Left kidney (tissue), 8 donors: ENCODE measurements around the gene G6PC3. TPM values are rescaled to one million over a fixed set of nuclear protein-coding genes. Genes with fewer than 3 reads are reported as not detected.
A peak's percentile ranks its signal among the peaks of the same experiment; 100 is the strongest.
"Not testable (repeated sequence)": the region's sequence is repeated elsewhere in the genome, so short reads cannot be mapped to it uniquely, and the experiment has no call there.

Experiments used
- DNase-seq: peaks from one replicate; pipeline ENCODE4 v3.0.0-alpha.2; 2013
- long read RNA-seq, 8 donors: transcript quantifications; one replicate each; lab custom pipeline, GENCODE V29; 2026
- polyA plus RNA-seq: library from polyadenylated mRNA; unstranded; fragments of 120-200 nt; gene quantifications from one replicate; pipeline ENCODE4 v1.2.1, GENCODE V29; 2013; ENCODE audit not compliant: insufficient read length

Gene G6PC3
- 69.6 TPM for polyA plus RNA-seq
- long read RNA-seq, donor 1, transcript G6PC3-202 (6 exons, 1,572 nt): minor isoform, 5 of 72 reads
- long read RNA-seq, donor 1, transcript G6PC3-201 (6 exons, 1,533 nt): major isoform, 49 of 72 reads
- long read RNA-seq, donor 1, partial matches to known transcripts: 14 of 72 reads
- long read RNA-seq, donor 1, other reads (novel, unspliced or antisense): 0 of 72 reads
- long read RNA-seq, donor 2, transcript G6PC3-201 (6 exons, 1,533 nt): major isoform, 32 of 65 reads
- long read RNA-seq, donor 2, transcript G6PC3-203 (1 exons, 3,027 nt): minor isoform, 6 of 65 reads
- long read RNA-seq, donor 2, partial matches to known transcripts: 22 of 65 reads
- long read RNA-seq, donor 2, other reads (novel, unspliced or antisense): 0 of 65 reads
- long read RNA-seq, donor 3, transcript G6PC3-201 (6 exons, 1,533 nt): major isoform, 26 of 32 reads
- long read RNA-seq, donor 3, partial matches to known transcripts: 0 of 32 reads
- long read RNA-seq, donor 3, other reads (novel, unspliced or antisense): 0 of 32 reads
- long read RNA-seq, donor 4, partial matches to known transcripts: 0 of 2 reads
- long read RNA-seq, donor 4, other reads (novel, unspliced or antisense): 0 of 2 reads
- long read RNA-seq, donor 5, transcript G6PC3-201 (6 exons, 1,533 nt): major isoform, 42 of 85 reads
- long read RNA-seq, donor 5, partial matches to known transcripts: 40 of 85 reads
- long read RNA-seq, donor 5, other reads (novel, unspliced or antisense): 0 of 85 reads
- long read RNA-seq, donor 6, transcript G6PC3-201 (6 exons, 1,533 nt): major isoform, 31 of 48 reads
- long read RNA-seq, donor 6, transcript G6PC3-203 (1 exons, 3,027 nt): minor isoform, 8 of 48 reads
- long read RNA-seq, donor 6, partial matches to known transcripts: 6 of 48 reads
- long read RNA-seq, donor 6, other reads (novel, unspliced or antisense): 0 of 48 reads
- long read RNA-seq, donor 7, transcript G6PC3-201 (6 exons, 1,533 nt): major isoform, 58 of 110 reads
- long read RNA-seq, donor 7, partial matches to known transcripts: 38 of 110 reads
- long read RNA-seq, donor 7, other reads (novel, unspliced or antisense): 9 of 110 reads
- long read RNA-seq, donor 8, transcript G6PC3-201 (6 exons, 1,533 nt): major isoform, 19 of 19 reads
- long read RNA-seq, donor 8, partial matches to known transcripts: 0 of 19 reads
- long read RNA-seq, donor 8, other reads (novel, unspliced or antisense): 0 of 19 reads

- DNase-seq: peak; percentile 98
Measured at GRCh38 chr17:44070455-44071197, at the start of gene G6PC3. TSS of gene G6PC3 (plus strand) at chr17:44070735. CDS start at chr17:44070966, 231 bp downstream.

DNA sequence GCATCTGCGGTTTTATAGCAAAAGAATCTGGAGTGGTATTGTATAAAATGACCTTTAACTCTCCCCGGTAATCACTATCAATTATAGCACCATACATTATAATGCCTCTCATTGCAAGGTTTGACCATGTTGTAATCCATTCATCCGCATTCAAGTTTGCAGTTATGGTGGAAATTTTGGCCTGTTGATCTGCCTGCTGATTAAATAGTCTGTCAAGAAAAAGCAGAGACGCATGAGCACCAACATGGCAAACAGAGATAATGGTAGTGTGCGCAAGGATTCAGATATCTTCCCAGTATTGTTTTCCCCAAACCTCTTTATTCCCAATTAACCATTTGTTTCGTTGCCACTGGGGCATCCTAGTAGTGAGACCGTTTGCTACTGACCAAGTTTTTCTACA is 49.3 kb upstream of the G6PC3 start:
- not testable (repeated sequence) for DNase-seq

DNA sequence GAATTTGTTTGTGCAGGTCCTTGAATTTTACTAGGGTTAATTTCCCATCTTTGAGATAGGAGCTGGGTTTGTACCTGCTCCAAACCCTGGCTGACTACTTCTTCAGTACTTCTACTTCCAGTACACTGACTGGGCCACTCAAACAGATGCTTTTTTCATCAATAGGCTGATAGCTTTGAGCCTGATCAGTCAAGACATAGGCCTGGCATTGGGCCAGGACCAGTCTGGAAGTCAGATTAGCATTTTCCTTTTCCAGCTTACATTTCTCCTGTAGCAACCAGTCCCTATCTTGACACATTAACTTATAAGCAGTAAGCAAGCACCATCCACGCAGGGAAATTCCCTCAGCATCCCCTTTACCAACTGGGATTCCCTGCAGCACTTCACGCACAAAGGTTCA is 48.3 kb upstream of the G6PC3 start:
- no peak for DNase-seq

DNA sequence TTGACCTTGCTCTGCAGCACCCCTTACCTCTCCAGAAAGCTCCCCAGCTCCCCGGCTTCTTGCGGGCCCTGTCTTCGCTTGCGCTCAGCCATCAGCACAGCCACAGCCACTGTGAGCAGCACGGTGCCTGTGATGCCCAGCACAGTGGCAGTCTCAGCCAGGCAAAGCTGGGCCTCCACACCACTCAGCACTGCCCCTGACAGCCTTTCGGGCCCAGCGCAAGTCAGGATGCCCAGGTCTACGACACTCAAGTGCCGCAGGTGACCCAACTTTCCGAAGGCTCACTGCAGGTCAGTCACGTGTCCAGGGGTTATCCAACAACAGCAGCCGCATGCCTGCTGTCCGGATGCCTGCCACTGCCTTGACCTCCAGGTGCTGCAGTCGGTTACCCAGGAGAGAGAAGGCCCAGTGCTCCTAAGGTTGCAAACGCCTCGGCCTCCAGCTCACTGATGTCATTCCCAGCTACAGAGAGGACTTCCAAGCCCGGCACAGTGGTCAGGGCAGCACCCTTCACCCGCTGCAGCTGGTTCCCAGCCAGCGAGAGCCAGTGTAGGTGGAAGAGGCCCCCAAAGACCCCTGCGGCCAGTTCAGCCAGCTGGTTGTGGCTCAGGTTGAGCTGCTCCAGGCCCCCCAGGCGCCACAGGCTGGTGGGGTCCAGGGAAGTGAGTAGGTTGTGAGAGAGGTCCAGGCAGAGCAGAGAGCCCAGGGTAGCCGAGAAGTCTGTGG is 46.8 kb upstream of the G6PC3 start:
- no peak for DNase-seq

DNA sequence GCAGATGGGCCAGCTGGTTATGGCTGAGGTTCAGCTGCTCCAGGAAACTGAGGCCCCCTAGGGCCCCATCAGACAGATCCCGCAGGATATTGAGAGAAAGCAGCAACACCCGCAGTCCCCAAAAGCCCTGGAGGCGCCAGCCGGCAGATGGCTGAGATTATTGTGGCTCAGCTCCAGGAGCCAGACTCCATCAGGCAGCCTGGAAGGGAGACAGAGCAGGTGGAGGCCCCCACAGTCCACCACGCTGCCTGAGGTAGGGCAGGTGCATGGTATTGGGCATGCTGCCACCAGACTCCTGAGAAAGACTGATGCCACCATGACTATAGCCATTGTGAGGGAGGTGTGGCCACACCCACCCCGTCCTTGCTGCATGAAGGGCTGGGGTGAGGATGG is 46.3 kb upstream of the G6PC3 start:
- DNase-seq: no peak

DNA sequence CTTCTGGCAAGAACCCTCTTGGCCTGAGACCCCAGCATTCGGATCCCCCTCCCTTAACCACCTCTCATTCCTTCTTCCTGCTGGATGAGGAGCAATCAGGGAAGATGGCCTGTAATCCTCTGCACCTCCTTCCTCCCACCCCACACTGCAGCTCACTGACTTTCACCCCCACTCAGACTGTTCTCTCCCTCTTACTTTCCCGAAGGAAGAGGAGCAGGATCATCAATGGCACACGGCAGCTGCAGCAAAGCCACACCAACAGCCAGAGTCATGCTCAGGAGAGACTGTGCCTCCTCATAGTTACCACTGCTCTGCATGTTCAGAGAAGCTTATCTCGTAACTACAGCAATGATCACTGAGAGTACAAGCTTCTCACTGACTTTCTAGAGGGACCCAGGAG is 45.7 kb upstream of the G6PC3 start:
- DNase-seq: no peak

DNA sequence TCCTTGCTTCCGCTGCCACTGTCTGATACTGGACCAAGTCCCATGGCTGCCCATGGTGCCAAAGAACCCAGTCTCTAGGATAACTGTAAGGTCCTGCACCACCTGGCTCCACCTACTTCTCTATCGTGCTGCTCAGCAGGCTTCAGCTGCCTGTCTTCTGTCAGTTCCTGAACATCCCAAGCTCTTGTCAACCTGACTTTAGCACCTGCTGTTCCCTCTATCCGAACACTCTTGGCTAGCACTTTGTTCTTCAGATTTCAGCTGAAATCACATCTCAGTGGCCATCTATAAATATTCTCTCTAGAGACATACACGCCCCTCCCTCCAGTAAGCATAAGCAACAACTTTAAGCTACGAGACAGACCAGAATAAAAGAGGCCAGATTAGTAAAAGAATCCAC is 40.8 kb upstream of the G6PC3 start:
- no peak for DNase-seq

DNA sequence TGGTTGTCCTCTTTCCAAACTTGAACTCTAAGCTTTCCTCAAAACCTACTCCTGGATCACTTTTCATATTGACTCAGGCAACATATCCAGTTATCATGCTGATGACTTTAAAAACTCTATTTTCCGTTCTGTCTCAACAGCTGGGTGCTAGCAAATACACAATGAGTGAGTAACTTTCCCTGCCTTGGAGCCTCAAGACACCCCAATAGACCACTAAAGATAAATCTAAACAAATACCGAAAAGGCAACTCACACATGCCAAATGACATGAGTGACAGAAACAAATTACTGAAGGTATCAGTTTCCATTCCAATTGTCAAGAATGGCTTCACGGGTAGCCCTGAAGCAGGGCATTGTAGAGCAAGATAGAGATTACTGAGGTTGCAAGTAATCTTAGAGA is 40.1 kb upstream of the G6PC3 start:
- no peak for DNase-seq

- no peak for DNase-seq
Measured at GRCh38 chr17:44033861-44034408, 36.6 kb upstream of the G6PC3 start.

GRCh38 chr17:44034688-44035087 is 35.8 kb upstream of the G6PC3 start:
- DNase-seq: not testable (repeated sequence)

- DNase-seq: no peak
Measured at GRCh38 chr17:44037471-44037870, 33.1 kb upstream of the G6PC3 start.

- no peak for DNase-seq
Measured at GRCh38 chr17:44038604-44039011, 31.9 kb upstream of the G6PC3 start.

DNA sequence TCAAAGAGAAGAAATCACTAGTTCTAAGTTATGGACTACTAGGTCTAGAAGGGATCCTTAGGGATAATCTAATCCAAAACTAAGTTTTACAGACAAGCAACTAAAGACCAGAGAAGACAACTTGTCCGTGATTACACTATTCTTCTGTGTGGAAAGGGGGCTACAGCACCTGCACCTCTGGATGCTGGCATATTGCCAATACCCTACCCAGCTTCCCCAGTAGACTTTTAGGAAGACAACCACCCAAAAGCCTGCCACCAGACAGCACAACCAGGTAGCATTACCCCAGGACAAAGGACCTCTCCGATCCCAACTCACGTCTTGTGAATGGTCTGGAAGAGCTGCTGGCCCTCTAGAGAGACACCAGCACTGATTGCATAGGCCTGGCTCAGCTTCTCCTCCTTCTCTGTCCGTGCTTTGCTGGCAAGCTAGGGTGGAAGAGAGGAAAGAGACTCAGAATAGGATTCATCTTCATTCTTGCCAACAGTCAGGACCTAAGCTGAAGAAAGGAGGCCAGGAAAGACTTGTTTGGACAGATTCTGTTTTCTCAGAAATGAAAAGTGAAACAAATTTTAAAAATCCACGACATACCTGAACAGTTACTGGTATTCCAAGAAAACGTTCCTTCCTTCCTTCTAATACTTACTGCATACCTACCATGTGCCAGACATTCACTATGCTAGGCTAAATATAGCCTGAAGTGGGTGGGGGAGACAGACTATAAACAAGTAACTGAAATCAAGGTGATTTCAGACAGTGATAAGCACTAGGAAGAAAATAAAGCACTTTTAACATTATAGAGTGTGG is 30.5 kb upstream of the G6PC3 start:
- DNase-seq: no peak

GRCh38 chr17:44043272-44043696 is 27.3 kb upstream of the G6PC3 start:
- DNase-seq: no peak

GRCh38 chr17:44044071-44044470 is 26.5 kb upstream of the G6PC3 start:
- DNase-seq: no peak

GRCh38 chr17:44045486-44045885 is 25.0 kb upstream of the G6PC3 start:
- no peak for DNase-seq

GRCh38 chr17:44046893-44047292 is 23.6 kb upstream of the G6PC3 start:
- DNase-seq: not testable (repeated sequence)

DNA sequence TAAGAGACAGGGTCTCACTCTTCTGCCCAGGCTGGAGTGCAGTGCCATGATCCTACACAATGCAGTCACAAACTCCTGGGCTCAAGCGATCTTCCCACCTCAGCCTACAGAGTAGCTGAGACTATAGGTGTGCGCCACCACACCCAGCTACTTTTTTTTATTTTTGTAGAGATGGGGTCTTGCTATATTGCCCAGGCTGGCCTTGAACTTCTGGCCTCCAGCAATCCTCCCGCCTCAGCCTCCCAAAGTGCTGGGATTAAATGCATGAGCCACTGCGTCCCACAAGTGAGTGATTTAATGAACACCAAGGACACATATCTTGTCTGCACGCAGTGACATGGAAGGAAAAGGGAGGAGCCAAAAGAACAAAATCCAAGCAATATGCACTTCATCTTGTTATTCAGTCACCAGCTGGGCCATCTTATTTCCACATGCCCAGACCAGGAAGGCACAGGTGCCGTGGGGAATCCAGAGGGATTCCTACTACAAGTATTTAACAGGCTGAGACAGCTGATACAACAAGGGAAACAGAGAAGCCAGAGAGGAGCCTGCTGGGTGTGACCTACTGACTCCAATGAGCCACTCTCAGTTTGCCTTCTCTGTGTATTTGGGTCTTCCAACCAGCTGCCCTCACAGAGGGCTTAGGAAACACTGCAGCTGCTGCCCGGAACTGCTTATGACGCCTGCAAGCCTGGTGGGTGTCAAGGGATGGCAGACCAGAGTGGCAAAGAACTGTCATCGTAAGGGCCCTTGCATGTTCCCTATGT is 21.1 kb upstream of the G6PC3 start:
- no peak for DNase-seq
